AG09319 (cell line): Measurements from ENCODE around the gene CNTN4.

Source experiments
- DNase-seq: peaks from one replicate; pipeline ENCODE4 v3.0.0-alpha.2; 2010; ENCODE audit warnings: low read depth; ENCODE audit errors: extremely low read depth
- TF ChIP-seq, protein P1 (sequence below): IDR thresholded peaks from 2 replicates; pipeline ENCODE4 v1.5.1; 2011; ENCODE audit warnings: low read depth, mild to moderate bottlenecking, inconsistent platforms, low read length, moderate library complexity

The CNTN4 gene

DNA sequence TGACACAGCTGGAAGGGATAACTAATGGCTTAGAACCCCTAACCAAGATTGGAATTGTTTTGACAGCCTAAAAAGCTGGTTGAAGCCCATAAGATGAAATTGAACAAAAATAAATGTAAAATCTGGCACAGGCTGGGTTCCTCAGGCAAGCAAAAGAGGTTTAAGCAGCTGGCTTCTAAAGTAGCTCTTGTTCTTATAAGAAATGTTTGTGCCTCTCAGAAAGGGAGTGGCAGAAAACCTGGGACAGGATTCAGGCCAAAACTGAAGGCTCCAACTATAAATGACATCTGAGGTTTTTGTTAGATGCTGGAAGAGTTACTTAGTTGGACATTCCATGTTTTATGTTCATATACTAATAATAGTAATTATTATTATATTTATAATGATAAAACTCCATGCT lies 378.3 kb downstream of the CNTN4 start:
- DNase-seq = no peak
- TF ChIP-seq, protein P1, sequence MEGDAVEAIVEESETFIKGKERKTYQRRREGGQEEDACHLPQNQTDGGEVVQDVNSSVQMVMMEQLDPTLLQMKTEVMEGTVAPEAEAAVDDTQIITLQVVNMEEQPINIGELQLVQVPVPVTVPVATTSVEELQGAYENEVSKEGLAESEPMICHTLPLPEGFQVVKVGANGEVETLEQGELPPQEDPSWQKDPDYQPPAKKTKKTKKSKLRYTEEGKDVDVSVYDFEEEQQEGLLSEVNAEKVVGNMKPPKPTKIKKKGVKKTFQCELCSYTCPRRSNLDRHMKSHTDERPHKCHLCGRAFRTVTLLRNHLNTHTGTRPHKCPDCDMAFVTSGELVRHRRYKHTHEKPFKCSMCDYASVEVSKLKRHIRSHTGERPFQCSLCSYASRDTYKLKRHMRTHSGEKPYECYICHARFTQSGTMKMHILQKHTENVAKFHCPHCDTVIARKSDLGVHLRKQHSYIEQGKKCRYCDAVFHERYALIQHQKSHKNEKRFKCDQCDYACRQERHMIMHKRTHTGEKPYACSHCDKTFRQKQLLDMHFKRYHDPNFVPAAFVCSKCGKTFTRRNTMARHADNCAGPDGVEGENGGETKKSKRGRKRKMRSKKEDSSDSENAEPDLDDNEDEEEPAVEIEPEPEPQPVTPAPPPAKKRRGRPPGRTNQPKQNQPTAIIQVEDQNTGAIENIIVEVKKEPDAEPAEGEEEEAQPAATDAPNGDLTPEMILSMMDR = no peak

DNA sequence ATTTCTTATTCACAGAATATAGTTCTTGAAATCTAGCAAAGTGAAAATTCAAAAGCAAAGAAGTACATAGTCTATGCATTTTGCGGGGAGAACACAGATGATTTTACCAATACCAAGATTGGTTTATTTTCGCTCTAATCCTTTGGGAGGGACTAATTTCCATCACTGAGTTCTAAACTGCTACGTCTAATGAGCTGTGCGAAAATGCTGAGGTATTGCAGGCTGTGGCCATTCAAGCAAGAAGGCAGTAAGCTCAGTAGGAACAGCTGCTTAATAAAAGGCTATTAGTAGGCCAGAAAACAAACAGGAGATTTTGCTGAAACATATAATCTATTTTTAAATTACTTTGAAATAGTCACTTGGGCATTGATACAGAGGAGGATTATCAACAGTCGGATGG lies 379.0 kb downstream of the CNTN4 start:
- no peak for DNase-seq
- TF ChIP-seq, protein P1 = no peak

DNA sequence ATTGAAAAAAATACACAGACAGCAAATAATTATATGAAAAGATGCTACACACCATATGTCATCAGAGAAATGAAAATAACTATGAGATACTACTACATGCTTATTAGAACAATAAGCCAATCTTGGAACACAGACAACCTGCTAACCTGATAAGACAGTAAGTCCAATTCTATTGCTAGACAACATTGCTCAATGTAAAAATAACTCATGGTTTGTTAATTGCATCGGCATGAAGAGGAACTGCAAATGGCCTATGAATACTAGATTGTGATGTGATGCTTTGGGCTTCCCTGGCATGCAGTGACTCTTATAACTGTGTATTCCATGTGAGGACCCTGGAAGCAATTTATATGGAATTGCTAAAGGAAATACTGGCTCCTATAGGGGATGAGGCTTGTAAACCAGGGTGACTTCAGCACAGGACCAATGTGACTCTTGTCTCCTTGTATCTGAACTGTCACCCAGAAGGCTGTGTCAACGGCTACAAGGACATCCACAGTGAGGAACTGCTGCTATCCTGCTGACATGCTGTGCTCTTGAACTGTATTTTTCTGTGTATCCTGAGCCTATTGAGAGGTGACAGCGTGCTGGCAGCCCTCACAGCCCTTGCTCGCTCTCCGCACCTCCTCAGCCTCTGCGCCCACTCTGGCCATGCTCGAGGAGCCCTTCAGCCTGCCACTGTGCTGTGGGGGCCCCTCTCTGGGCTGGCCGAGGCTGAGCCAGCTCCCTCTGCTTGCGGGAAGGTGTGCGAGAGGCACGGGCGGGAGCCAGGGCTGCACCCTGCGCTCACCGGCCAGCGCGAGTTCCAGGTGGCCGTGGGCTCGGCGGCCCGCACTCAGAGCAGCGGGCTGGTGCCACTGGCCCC lies 385.7 kb downstream of the CNTN4 start:
- TF ChIP-seq, protein P1 = no peak
- DNase-seq = no peak

DNA sequence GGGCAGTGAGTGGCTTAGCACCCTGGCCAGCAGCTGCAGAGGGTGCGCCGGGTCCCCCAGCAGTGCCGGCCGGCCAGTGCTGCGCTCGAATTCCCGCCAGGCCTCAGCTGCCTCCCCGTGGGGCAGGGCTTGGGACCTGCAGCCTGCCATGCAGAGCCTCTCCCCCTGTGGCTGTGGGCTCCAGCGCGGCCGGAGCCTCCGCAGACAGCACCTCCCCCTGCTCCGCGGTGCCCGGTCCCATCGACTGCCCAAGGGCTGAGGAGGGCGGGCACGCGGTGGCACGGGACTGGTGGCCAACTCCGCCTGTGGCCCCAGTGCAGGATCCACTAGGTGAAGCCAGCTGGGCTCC lies 386.3 kb downstream of the CNTN4 start:
- TF ChIP-seq, protein P1 = no peak
- no peak for DNase-seq

DNA sequence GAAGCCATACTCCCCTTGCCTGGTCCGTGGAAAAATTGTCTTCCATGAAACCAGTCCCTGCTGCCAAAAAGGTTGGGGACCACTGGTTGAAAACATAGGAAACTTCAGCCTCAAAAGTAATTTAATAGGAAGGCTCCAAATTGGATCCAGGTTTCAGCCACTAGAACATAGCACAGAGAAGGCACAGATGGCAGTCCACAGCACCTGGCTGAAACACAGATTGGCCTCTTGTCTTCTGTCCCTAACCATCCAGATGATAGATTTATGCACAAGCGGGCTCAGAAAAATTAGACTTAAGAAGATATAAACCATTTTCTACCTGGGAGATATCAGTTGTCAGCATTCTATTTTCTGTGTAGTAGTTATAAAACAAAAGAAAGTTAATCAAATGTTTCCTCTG lies 397.1 kb downstream of the CNTN4 start:
- TF ChIP-seq, protein P1 = no peak
- no peak for DNase-seq

DNA sequence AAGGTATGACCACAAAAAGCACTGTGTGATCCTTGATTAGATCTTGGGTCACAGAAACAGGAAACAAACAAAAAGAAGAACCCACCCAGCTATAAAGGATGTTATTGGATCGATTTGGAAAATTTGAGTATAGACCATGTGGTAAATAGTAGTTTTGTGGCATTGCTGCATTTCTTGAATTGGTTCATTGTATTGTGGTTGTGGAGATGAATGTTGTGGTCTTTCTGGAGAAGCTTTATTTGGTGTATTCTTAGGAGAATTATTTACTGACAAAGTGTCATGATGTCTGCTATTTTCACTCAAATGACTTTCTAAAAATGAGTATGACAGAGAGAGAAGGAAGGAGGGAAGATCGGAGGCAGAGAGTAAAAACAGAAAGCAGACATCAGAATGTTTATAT lies 406.2 kb downstream of the CNTN4 start:
- TF ChIP-seq, protein P1 = no peak
- no peak for DNase-seq

DNA sequence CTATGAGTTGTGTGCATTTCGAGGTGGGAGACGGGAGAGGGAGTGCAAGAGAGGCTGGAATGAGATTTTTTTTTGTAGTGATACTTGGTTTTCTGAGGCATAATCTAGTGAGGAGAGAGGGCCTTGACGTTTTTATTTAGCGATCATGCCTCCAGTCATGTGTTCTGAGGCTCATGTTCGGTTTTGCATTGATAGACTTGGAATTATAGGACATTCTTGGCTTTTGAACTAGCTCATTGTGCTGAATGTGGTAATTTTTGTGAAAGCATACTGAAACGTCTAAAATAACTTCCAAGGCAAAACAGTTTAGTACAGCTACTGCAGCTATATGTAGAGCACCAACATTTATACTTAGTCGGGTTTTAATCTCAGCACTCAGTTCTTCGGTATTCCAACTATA lies 408.1 kb downstream of the CNTN4 start:
- TF ChIP-seq, protein P1 = no peak
- no peak for DNase-seq
